SK-N-SH treated with all-trans-retinoic acid at 6 μM for 48 hours (cell line): ENCODE measurements around the gene PRKAG2.
A peak's percentile ranks its signal among the peaks of the same experiment; 100 is the strongest.

ENCODE experiments used
- ATAC-seq: fragments of 200-7000 bp; cut with Tn5 transposase; 3 replicates; pipeline ENCODE4 v1.9.1; 2020; ENCODE audit warnings: mild to moderate bottlenecking, moderate library complexity
- ARNTL ChIP-seq: fragments of 450-650 bp; formaldehyde crosslinking; IDR thresholded peaks from 2 replicates; pipeline ENCODE4 v1.5.0; 2020; ENCODE audit warnings: low read depth, mild to moderate bottlenecking, moderate library complexity, borderline replicate concordance
- BACH2 ChIP-seq: fragments of 250-450 bp; sonication (Bioruptor Pico); IDR thresholded peaks from 2 replicates; pipeline ENCODE4 v1.9.0; 2021; ENCODE audit warnings: mild to moderate bottlenecking, borderline replicate concordance
- CREB5 ChIP-seq: fragments of 250-450 bp; sonication (Bioruptor Pico); IDR thresholded peaks from 2 replicates; pipeline ENCODE4 v1.5.1; 2020; ENCODE audit warnings: low read depth, mild to moderate bottlenecking, moderate library complexity
- CSDC2 ChIP-seq: fragments of 250-450 bp; sonication (Bioruptor Pico); IDR thresholded peaks from 2 replicates; pipeline ENCODE4 v1.5.0; 2020; ENCODE audit warnings: mild to moderate bottlenecking, moderate library complexity
- CSRNP3 ChIP-seq: fragments of 250-450 bp; sonication (Bioruptor Pico); IDR thresholded peaks from 2 replicates; pipeline ENCODE4 v1.5.1; 2021; ENCODE audit warnings: mild to moderate bottlenecking, moderate library complexity
- ESRRG ChIP-seq: fragments of 250-450 bp; sonication (Bioruptor Pico); IDR thresholded peaks from 2 replicates; pipeline ENCODE4 v1.6.1; 2021; ENCODE audit warnings: mild to moderate bottlenecking
- GLIS3 ChIP-seq: fragments of 250-450 bp; sonication (Bioruptor Pico); IDR thresholded peaks from 2 replicates; pipeline ENCODE4 v1.5.0; 2020; ENCODE audit warnings: mild to moderate bottlenecking, moderate library complexity
- ISL1 ChIP-seq: fragments of 250-450 bp; sonication (Bioruptor Pico); IDR thresholded peaks from 2 replicates; pipeline ENCODE4 v2.1.2; 2022; ENCODE audit warnings: mild to moderate bottlenecking, moderate library complexity
- PATZ1 ChIP-seq: fragments of 250-450 bp; sonication (Bioruptor Pico); IDR thresholded peaks from 2 replicates; pipeline ENCODE4 v1.8.0; 2020; ENCODE audit warnings: mild to moderate bottlenecking, moderate library complexity, borderline replicate concordance
- POU6F1 ChIP-seq: fragments of 250-450 bp; sonication (Bioruptor Pico); IDR thresholded peaks from 2 replicates; pipeline ENCODE4 v1.8.0; 2021; ENCODE audit warnings: low read depth, mild to moderate bottlenecking, moderate library complexity, borderline replicate concordance
- PPARA ChIP-seq: fragments of 250-450 bp; sonication (Bioruptor Pico); IDR thresholded peaks from 2 replicates; pipeline ENCODE4 v1.5.0; 2020; ENCODE audit warnings: mild to moderate bottlenecking, borderline replicate concordance
- RARB ChIP-seq: fragments of 250-450 bp; sonication (Bioruptor Pico); IDR thresholded peaks from 2 replicates; pipeline ENCODE4 v1.8.0; 2021; ENCODE audit warnings: mild to moderate bottlenecking, moderate library complexity
- TCF4 ChIP-seq: fragments of 250-450 bp; sonication (Bioruptor Pico); IDR thresholded peaks from 2 replicates; pipeline ENCODE4 v1.8.0; 2021; ENCODE audit warnings: mild to moderate bottlenecking, moderate library complexity, borderline replicate concordance
- TOX ChIP-seq: fragments of 250-450 bp; sonication (Bioruptor Pico); IDR thresholded peaks from 2 replicates; pipeline ENCODE4 v1.8.0; 2021; ENCODE audit warnings: mild to moderate bottlenecking, moderate library complexity, borderline replicate concordance
- TSHZ2 ChIP-seq: fragments of 250-450 bp; sonication (Bioruptor Pico); IDR thresholded peaks from 2 replicates; pipeline ENCODE4 v1.5.0; 2020; ENCODE audit warnings: mild to moderate bottlenecking, moderate library complexity
- ZC3H10 ChIP-seq: fragments of 250-450 bp; sonication (Bioruptor Pico); IDR thresholded peaks from 2 replicates; pipeline ENCODE4 v1.5.1; 2021; ENCODE audit warnings: mild to moderate bottlenecking, moderate library complexity
- ZFP3 ChIP-seq: fragments of 250-450 bp; sonication (Bioruptor Pico); IDR thresholded peaks from 2 replicates; pipeline ENCODE4 v1.5.0; 2020; ENCODE audit warnings: mild to moderate bottlenecking, moderate library complexity
- ZFP30 ChIP-seq: fragments of 450-650 bp; formaldehyde crosslinking; IDR thresholded peaks from 2 replicates; pipeline ENCODE4 v1.5.0; 2022; ENCODE audit warnings: mild to moderate bottlenecking, moderate library complexity
- ZNF565 ChIP-seq: fragments of 450-650 bp; formaldehyde crosslinking; conservative IDR thresholded peaks from 2 replicates; pipeline ENCODE4 v1.5.0; 2020; ENCODE audit warnings: low read depth, mild to moderate bottlenecking, moderate library complexity
- ZNF70 ChIP-seq: fragments of 450-650 bp; formaldehyde crosslinking; IDR thresholded peaks from 2 replicates; pipeline ENCODE4 v1.5.0; 2020; ENCODE audit warnings: mild to moderate bottlenecking, moderate library complexity
- ZNF8 ChIP-seq: fragments of 450-650 bp; formaldehyde crosslinking; IDR thresholded peaks from 2 replicates; pipeline ENCODE4 v1.5.0; 2020; ENCODE audit warnings: mild to moderate bottlenecking, moderate library complexity

The PRKAG2 gene

GRCh38 chr7:151727579-151728285, 149.2 kb downstream of the PRKAG2 start:
- TF ChIP-seq ESRRG (CRISPR knock-in tag) (no peak), RARB (no peak), ZC3H10 (no peak), PATZ1 (peak; percentile 76; the same call in 1 of the 2 replicates), PPARA (CRISPR knock-in tag) (no peak), ZFP3 (CRISPR knock-in tag) (peak; percentile 56; the same call in 1 of the 2 replicates), ZNF70 (no peak), ISL1 (CRISPR knock-in tag) (peak; percentile 52; the same call in 1 of the 2 replicates), CSDC2 (CRISPR knock-in tag) (no peak), ARNTL (CRISPR knock-in tag) (no peak)
- TF ChIP-seq, all 23 proteins: peak for 3
- ATAC-seq: peak; percentile 96

- ATAC-seq: no peak; the same call in 1 of the 3 replicates
- TF ChIP-seq CREB5 (CRISPR knock-in tag) (no peak), CSDC2 (CRISPR knock-in tag) (0 out of 2 replicates have a peak, but pooled peaks have one; percentile 19)
Measured at GRCh38 chr7:151726652-151727578, 150.0 kb downstream of the PRKAG2 start.

GRCh38 chr7:151725844-151726651, 150.9 kb downstream of the PRKAG2 start:
- ATAC-seq: peak; percentile 8; the same call in 2 of the 3 replicates
- TF ChIP-seq TCF4 (CRISPR knock-in tag): no peak
- TF ChIP-seq ZC3H10: no peak
- TF ChIP-seq TSHZ2 (CRISPR knock-in tag): no peak
- no peak for TF ChIP-seq TOX (CRISPR knock-in tag)
- TF ChIP-seq BACH2 (CRISPR knock-in tag): no peak
- TF ChIP-seq POU6F1 (CRISPR knock-in tag): no peak
- no peak for TF ChIP-seq ISL1 (CRISPR knock-in tag)
- TF ChIP-seq CSDC2 (CRISPR knock-in tag): no peak
- no peak for TF ChIP-seq CREB5 (CRISPR knock-in tag)
- TF ChIP-seq GLIS3: no peak
- TF ChIP-seq ZFP30 (CRISPR knock-in tag): no peak
- no peak for TF ChIP-seq ZNF70
- TF ChIP-seq ARNTL (CRISPR knock-in tag): no peak
- no peak for TF ChIP-seq ZFP3 (CRISPR knock-in tag)
- no peak for TF ChIP-seq CSRNP3 (CRISPR knock-in tag)
- TF ChIP-seq ZNF565: no peak
- TF ChIP-seq ZNF8 (CRISPR knock-in tag): no peak
- no peak for TF ChIP-seq PPARA (CRISPR knock-in tag)
- no peak for TF ChIP-seq ESRRG (CRISPR knock-in tag)
